ENCODE data around the gene ANXA9.

ANXA9 gene

GRCh38 chr1:150961756-150962155, 20.3 kb upstream of the ANXA9 start:
- H3K4me3 ChIP-seq (ENCODE audit: control insufficient read depth, low read depth, low read length) = no peak overlapping the region
- DNase-seq (ENCODE audit: low read depth) = no peak
- no peak for TF ChIP-seq CTCF (IDR thresholded peaks at IDR 0.05; ENCODE audit: control insufficient read depth, insufficient read depth, low read depth, low read length, missing control alignments)

- no peak for DNase-seq (ENCODE audit: low read depth)
- H3K4me3 ChIP-seq (ENCODE audit: control insufficient read depth, low read depth, low read length) = no peak overlapping the region
- TF ChIP-seq CTCF (IDR thresholded peaks at IDR 0.05; ENCODE audit: control insufficient read depth, insufficient read depth, low read depth, low read length, missing control alignments) = no peak
These were observed 18.6 kb upstream of the ANXA9 start for GRCh38 chr1:150963321-150964163.

GRCh38 chr1:150964164-150964489, 18.0 kb upstream of the ANXA9 start:
- H3K4me3 ChIP-seq (ENCODE audit: control insufficient read depth, low read depth, low read length) = no peak overlapping the region
- DNase-seq (ENCODE audit: low read depth) = no peak
- TF ChIP-seq CTCF (IDR thresholded peaks at IDR 0.05; ENCODE audit: control insufficient read depth, insufficient read depth, low read depth, low read length, missing control alignments) = no peak

GRCh38 chr1:150965605-150966004, 16.5 kb upstream of the ANXA9 start:
- DNase-seq (ENCODE audit: low read depth) = no peak
- TF ChIP-seq CTCF (IDR thresholded peaks at IDR 0.05; ENCODE audit: control insufficient read depth, insufficient read depth, low read depth, low read length, missing control alignments) = no peak
- H3K4me3 ChIP-seq (ENCODE audit: control insufficient read depth, low read depth, low read length) = no peak overlapping the region

GRCh38 chr1:150966011-150966410, 16.1 kb upstream of the ANXA9 start:
- TF ChIP-seq CTCF (IDR thresholded peaks at IDR 0.05; ENCODE audit: control insufficient read depth, insufficient read depth, low read depth, low read length, missing control alignments) = no peak
- H3K4me3 ChIP-seq (ENCODE audit: control insufficient read depth, low read depth, low read length) = no peak overlapping the region
- no peak for DNase-seq (ENCODE audit: low read depth)

GRCh38 chr1:150967936-150968335, 14.2 kb upstream of the ANXA9 start:
- no peak for DNase-seq (ENCODE audit: low read depth)
- TF ChIP-seq CTCF (IDR thresholded peaks at IDR 0.05; ENCODE audit: control insufficient read depth, insufficient read depth, low read depth, low read length, missing control alignments) = no peak
- H3K4me3 ChIP-seq (ENCODE audit: control insufficient read depth, low read depth, low read length) = no peak overlapping the region
